Measurements from ENCODE around the gene WRNIP1.

- TF ChIP-seq CTCF (IDR thresholded peaks at IDR 0.05 in 4 of 5, conservative IDR thresholded peaks at IDR 0.05 in 1 of 5): no peak
- TF ChIP-seq POLR2A (IDR thresholded peaks at IDR 0.05): no peak
These were observed 34.7 kb upstream of the WRNIP1 start for GRCh38 chr6:2730353-2731107.

All from gastrocnemius medialis (tissue), 4 donors.